Testis (tissue), 3 donors: ENCODE measurements around the gene KAT6B. TPM values are rescaled to one million over a fixed set of nuclear protein-coding genes. Genes with fewer than 3 reads are reported as not detected.

Experiments
- DNase-seq: peaks from one replicate; pipeline ENCODE4 v3.0.0-alpha.2; 2019
- H3K27ac ChIP-seq, 2 donors: fragments of 200-600 bp; sonication (generic); one replicate each; pipeline ENCODE4 v1.5.1; 2019
- H3K27me3 ChIP-seq: fragments of 200-600 bp; sonication (generic); one replicate; pipeline ENCODE4 v1.5.1; 2019
- H3K36me3 ChIP-seq: fragments of 200-600 bp; sonication (generic); one replicate; pipeline ENCODE4 v1.5.1; 2017; ENCODE audit warnings: low read depth; ENCODE audit errors: missing control alignments
- H3K4me1 ChIP-seq: fragments of 200-600 bp; sonication (generic); one replicate; pipeline ENCODE4 v1.5.1; 2019
- H3K4me3 ChIP-seq, 2 donors: fragments of 200-600 bp; sonication (generic); one replicate each; pipeline ENCODE4 v1.5.1; 2017 to 2019
- H3K9me3 ChIP-seq: fragments of 200-600 bp; sonication (generic); one replicate; pipeline ENCODE4 v1.5.1; 2017
- POLR2A ChIP-seq: fragments of 450-650 bp; IDR thresholded peaks from one replicate; pipeline ENCODE4 v1.6.1; 2017; ENCODE audit warnings: antibody characterized with exemption, mild to moderate bottlenecking, moderate library complexity
- WGBS, 2 donors: methylation state at CpG; one replicate each; pipeline ENCODE4 v1.1.5; 2018; 5-methylcytosine and 5-hydroxymethylcytosine counted together
- intact Hi-C: fragments of 100-400 bp; cut with DNase I; formaldehyde crosslinking; loops from one replicate; pipeline ENCODE4 v1.15.1; 2023; ENCODE audit warnings: low total_unique reads
- polyA plus RNA-seq: library from polyadenylated mRNA; stranded (reverse); fragments of 350-450 nt; fragmentation: Illumina TruSeq; extraction: RNeasy Lipid Tissue Mini Kit (QIAGEN cat#74804); gene quantifications from one replicate; pipeline ENCODE4 v1.2.3, GENCODE V29; 2014; ENCODE audit warnings: low read depth, low replicate concordance; ENCODE audit not compliant: insufficient read depth
- total RNA-seq, 2 donors: library from RNA; depleted of rRNA; stranded (reverse); fragments of >200 nt; gene quantifications; one replicate each; pipeline ENCODE4 v1.2.3, GENCODE V29; 2016
- TF ChIP-seq, protein P1 (sequence below), 3 experiments: fragments of 450-650 bp in 2 of 3; fragments of 200-600 bp in 1 of 3; sonication (generic) in 1 of 3; IDR thresholded peaks; one replicate each; pipeline ENCODE4 v1.5.1; 2016 to 2019; ENCODE audit warnings: antibody characterized with exemption in 3 of 3, mild to moderate bottlenecking in 2 of 3, moderate library complexity in 1 of 3

KAT6B gene
- total and polyA plus RNA-seq, 3 donors from 2014 or later = 23.9 to 109 (median 106) TPM

DNA sequence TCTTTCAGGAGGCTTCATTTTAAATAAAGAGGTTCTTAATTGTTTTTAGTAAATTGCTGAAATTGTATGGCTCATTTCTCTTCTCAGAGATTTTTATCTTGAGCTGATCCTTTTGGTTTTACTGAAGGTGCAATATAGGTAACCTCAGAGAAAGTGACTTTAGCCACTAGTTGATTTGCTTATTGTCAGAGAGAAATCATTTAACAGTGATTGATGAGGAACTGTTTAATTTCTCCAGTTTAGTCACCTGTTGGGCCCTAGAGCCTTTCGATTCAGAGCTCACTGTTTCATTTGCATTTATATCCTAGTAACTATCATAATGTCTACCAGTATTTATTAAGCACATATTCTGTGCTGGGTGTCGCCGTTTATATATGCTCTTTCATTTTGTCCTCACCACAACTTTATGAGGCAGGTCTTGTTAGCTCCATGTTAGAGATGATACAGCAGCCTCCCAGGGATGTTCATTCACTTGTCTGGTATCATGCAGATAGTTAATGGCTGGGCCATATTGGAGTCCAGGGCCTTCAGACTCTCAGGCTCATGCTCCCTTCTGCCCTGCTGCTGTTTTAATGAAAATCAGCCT is 42.1 kb downstream of the KAT6B start:
- intact Hi-C loops = no loop called here
- WGBS, 2 donors = 88 to 92% methylated on average over 3 of the region's 3 CpGs

GRCh38 chr10:74869635-74870034 is 43.2 kb downstream of the KAT6B start:
- Histone ChIP-seq H3K9me3 (no peaks in the 10 kb centered on the region), H3K27me3 (no peaks in the 10 kb centered on the region), H3K4me3 (no peak overlapping the region), H3K27ac (no peak overlapping the region), H3K36me3 (no peaks in the 10 kb centered on the region), H3K4me1 (peaks cover 18% of the 10 kb centered on the region)
- DNase-seq = no peak
- TF ChIP-seq, protein P1, sequence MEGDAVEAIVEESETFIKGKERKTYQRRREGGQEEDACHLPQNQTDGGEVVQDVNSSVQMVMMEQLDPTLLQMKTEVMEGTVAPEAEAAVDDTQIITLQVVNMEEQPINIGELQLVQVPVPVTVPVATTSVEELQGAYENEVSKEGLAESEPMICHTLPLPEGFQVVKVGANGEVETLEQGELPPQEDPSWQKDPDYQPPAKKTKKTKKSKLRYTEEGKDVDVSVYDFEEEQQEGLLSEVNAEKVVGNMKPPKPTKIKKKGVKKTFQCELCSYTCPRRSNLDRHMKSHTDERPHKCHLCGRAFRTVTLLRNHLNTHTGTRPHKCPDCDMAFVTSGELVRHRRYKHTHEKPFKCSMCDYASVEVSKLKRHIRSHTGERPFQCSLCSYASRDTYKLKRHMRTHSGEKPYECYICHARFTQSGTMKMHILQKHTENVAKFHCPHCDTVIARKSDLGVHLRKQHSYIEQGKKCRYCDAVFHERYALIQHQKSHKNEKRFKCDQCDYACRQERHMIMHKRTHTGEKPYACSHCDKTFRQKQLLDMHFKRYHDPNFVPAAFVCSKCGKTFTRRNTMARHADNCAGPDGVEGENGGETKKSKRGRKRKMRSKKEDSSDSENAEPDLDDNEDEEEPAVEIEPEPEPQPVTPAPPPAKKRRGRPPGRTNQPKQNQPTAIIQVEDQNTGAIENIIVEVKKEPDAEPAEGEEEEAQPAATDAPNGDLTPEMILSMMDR (IDR thresholded peaks at IDR 0.05) = no peak
- TF ChIP-seq POLR2A = no peak
- intact Hi-C loops = no loop called here
- WGBS, 2 donors = 92 to 96% methylated on average over 2 of the region's 2 CpGs

More for the DNA sequence above, 42.1 kb downstream of the KAT6B start:
- Histone ChIP-seq H3K4me1 (peaks cover 18% of the 10 kb centered on the region), H3K27me3 (no peaks in the 10 kb centered on the region), H3K9me3 (no peaks in the 10 kb centered on the region), H3K36me3 (no peaks in the 10 kb centered on the region), H3K4me3 (no peak overlapping the region), H3K27ac (no peak overlapping the region)
- TF ChIP-seq POLR2A = no peak
- TF ChIP-seq, protein P1 (IDR thresholded peaks at IDR 0.05) = no peak
- no peak for DNase-seq

DNA sequence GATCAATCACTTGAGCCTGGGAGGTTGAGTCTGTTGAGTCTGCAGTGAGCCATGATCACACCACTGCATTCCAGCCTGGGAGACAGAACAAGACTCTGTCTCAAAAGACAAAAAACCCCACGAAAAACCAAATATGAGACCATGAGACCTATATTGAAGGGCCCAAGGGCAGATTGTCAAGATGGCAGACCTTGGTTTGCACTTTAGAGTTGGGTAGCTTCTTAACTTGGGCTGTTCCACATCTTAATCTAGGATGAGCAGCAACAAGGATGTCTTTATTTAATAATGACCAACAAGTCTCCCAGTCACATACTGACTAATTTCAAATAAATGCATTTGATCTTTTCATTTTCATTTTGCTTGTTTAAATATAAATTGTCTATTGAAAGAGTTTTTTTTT is 43.8 kb downstream of the KAT6B start:
- H3K4me1 ChIP-seq = peaks cover 18% of the 10 kb centered on the region
- DNase-seq = no peak
- H3K4me3 ChIP-seq = no peak overlapping the region
- no peaks in the 10 kb centered on the region for H3K27me3 ChIP-seq
- intact Hi-C loops = no loop called here
- no peaks in the 10 kb centered on the region for H3K9me3 ChIP-seq
- TF ChIP-seq, protein P1 (IDR thresholded peaks at IDR 0.05) = no peak
- TF ChIP-seq POLR2A = no peak
- H3K27ac ChIP-seq = no peak overlapping the region
- WGBS, 2 donors = 81 to 100% methylated on average over 1 of the region's 1 CpG
- H3K36me3 ChIP-seq = no peaks in the 10 kb centered on the region

DNA sequence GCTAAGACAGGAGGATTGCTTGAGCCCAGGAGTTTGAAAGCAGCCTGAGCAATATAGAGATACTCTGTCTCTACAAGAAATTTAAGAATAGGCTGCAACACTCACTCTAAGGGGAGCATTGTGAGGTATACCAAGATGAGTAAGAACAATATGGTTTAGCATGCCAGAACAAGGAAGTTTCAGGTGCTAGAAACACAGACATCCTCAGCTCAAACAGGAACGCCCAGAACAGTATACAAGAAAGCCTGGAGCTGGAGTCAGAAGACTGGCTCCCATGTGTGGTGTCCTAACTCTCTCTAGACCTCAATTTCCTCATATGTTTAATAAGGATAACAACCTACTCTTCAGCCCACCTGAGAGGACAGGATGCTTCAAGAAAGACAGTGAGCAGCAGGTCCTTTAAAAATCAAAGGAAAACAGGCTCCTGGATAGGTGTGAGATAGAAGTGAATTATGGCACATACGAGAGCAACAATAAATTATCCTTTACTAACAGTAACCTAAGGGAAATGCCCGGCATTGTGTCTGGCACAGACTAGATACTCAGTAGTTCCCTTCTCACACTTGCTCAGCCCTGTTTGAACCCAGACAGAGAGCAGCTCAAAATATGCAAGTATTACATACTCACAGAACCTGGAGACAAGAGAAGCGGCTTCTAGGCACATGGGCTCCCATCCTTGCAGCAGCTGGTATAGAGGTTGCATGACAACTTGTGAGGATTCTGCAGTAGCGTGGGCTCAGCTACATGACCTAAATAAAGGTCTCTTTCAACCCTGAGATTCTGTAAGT is 45.4 kb downstream of the KAT6B start:
- Histone ChIP-seq H3K36me3 (no peaks in the 10 kb centered on the region), H3K9me3 (no peaks in the 10 kb centered on the region), H3K4me1 (peaks cover 10% of the 10 kb centered on the region), H3K27me3 (no peaks in the 10 kb centered on the region), H3K4me3 (no peak overlapping the region), H3K27ac (no peak overlapping the region)
- no peak for DNase-seq
- intact Hi-C loops = no loop called here
- TF ChIP-seq POLR2A = no peak
- TF ChIP-seq, protein P1 (IDR thresholded peaks at IDR 0.05) = no peak
- WGBS, 2 donors = 80 to 89% methylated on average over 5 of the region's 5 CpGs
